Upper lobe of right lung (tissue), 1 donor: ENCODE results near the gene WFDC12. TPM values are rescaled to one million over a fixed set of nuclear protein-coding genes. Genes with fewer than 3 reads are reported as not detected.

Source experiments
- ATAC-seq: fragments of 200-7000 bp; cut with Tn5 transposase; one replicate; pipeline ENCODE4 v1.9.1; 2020; ENCODE audit warnings: mild to moderate bottlenecking, moderate library complexity
- DNase-seq: peaks from one replicate; pipeline ENCODE4 v3.0.0-alpha.2; 2020
- H3K27ac ChIP-seq: fragments of 200-600 bp; one replicate; pipeline ENCODE4 v1.8.0; 2022
- H3K27me3 ChIP-seq: fragments of 200-600 bp; one replicate; pipeline ENCODE4 v1.8.0; 2022; ENCODE audit warnings: mild to moderate bottlenecking
- H3K36me3 ChIP-seq: fragments of 200-600 bp; one replicate; pipeline ENCODE4 v1.8.0; 2022
- H3K4me1 ChIP-seq: fragments of 200-600 bp; one replicate; pipeline ENCODE4 v1.8.0; 2022
- H3K4me3 ChIP-seq: fragments of 200-600 bp; one replicate; pipeline ENCODE4 v1.8.0; 2022; ENCODE audit warnings: mild to moderate bottlenecking
- H3K9me3 ChIP-seq: fragments of 200-600 bp; one replicate; pipeline ENCODE4 v1.8.0; 2022
- intact Hi-C: fragments of 100-400 bp; cut with DNase I; formaldehyde crosslinking; loops from one replicate; pipeline ENCODE4 v1.11.0; 2022
- total RNA-seq: library from RNA; stranded (reverse); fragmentation: NEBNext Ultra II Directional; extraction: Animal tissue kit (Norgen Biotek cat#: 25700); gene quantifications from one replicate; pipeline ENCODE4 v1.2.1, GENCODE V29; 2021
- TF ChIP-seq, protein P1 (sequence below): fragments of 200-600 bp; IDR thresholded peaks from one replicate; pipeline ENCODE4 v1.8.0; 2022; ENCODE audit warnings: antibody characterized with exemption
- donor health status: DM: no; HTN: yes; CAD: no; lungs with severe emphysema.

WFDC12 gene
- total RNA-seq, 1 donor from 2014 or later: 1.8 TPM

DNA sequence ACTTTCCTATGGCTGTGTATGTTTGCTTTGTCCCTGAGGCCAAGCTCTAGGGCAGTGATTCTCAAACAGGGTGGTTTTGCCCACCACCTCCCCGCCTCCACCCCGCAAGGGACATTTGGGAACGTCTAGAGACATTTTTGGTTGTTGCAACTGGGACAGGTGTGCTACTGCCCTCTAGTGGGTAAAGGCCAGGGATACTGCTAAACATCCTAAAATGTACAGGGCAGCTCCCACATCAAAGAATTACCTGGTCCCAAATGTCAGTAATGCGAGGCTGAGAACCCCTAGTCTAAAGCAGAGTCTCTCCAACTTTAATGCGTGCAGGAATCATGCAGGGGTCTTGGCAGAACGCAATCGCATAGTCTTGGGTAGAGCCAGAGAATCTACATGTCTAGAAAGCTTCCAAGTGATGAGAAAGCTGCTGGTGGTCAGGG, 28.4 kb downstream of the WFDC12 start:
- TF ChIP-seq, protein P1, sequence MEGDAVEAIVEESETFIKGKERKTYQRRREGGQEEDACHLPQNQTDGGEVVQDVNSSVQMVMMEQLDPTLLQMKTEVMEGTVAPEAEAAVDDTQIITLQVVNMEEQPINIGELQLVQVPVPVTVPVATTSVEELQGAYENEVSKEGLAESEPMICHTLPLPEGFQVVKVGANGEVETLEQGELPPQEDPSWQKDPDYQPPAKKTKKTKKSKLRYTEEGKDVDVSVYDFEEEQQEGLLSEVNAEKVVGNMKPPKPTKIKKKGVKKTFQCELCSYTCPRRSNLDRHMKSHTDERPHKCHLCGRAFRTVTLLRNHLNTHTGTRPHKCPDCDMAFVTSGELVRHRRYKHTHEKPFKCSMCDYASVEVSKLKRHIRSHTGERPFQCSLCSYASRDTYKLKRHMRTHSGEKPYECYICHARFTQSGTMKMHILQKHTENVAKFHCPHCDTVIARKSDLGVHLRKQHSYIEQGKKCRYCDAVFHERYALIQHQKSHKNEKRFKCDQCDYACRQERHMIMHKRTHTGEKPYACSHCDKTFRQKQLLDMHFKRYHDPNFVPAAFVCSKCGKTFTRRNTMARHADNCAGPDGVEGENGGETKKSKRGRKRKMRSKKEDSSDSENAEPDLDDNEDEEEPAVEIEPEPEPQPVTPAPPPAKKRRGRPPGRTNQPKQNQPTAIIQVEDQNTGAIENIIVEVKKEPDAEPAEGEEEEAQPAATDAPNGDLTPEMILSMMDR: peak; percentile 78
- ATAC-seq (peak; percentile 78), DNase-seq (no peak)
- intact Hi-C loops: loop anchor here (10.0 kb wide), 1 partner anchor 51 kb away; no protein-coding TSS in a partner anchor
- Histone ChIP-seq H3K36me3 (no peaks in the 10 kb centered on the region), H3K4me3 (no peak overlapping the region), H3K27ac (no peak overlapping the region), H3K4me1 (peaks cover 12% of the 10 kb centered on the region), H3K27me3 (peaks cover 43% of the 10 kb centered on the region), H3K9me3 (no peaks in the 10 kb centered on the region)

DNA sequence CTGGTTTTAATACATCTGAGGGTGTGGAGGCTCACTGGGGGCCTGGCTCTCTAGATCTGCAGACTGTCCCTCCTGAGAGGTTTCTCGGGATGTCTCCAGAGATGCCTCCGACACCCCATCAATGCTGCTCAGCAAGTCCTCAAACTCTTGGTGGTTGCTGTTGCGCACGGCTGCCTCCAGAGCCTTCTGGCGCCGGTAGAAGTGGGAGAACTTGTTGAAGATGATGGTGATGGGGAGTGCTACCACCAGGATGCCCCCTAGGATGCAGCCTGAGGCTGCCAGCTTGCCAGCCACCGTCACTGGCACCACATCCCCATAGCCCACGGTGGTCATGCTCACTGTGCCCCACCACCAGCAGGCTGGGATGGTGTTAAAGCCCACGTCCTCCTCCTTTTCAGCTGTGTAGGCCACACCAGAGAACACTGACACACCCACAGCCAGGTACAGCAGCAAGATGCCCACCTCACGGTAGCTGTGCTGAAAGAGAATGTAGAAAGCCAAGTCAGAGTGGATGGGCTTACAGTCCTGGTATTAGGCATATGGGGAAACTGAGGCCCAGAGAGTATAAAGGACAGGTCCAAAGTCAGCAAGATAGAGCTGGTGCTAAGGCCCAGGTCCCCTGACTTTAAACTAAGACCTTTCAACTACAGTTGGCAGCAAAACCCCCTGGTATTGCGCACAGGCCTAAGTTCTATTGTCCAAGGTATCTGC, 29.2 kb downstream of the WFDC12 start:
- no peak overlapping the region for H3K27ac ChIP-seq
- H3K4me3 ChIP-seq: no peak overlapping the region
- TF ChIP-seq, protein P1: no peak
- peaks cover 12% of the 10 kb centered on the region for H3K4me1 ChIP-seq
- DNase-seq: no peak
- ATAC-seq: no peak
- no peaks in the 10 kb centered on the region for H3K36me3 ChIP-seq
- peaks cover 37% of the 10 kb centered on the region for H3K27me3 ChIP-seq
- H3K9me3 ChIP-seq: no peaks in the 10 kb centered on the region
- intact Hi-C loops: loop anchor here (10.0 kb wide), 1 partner anchor 50 kb away; no protein-coding TSS in a partner anchor

DNA sequence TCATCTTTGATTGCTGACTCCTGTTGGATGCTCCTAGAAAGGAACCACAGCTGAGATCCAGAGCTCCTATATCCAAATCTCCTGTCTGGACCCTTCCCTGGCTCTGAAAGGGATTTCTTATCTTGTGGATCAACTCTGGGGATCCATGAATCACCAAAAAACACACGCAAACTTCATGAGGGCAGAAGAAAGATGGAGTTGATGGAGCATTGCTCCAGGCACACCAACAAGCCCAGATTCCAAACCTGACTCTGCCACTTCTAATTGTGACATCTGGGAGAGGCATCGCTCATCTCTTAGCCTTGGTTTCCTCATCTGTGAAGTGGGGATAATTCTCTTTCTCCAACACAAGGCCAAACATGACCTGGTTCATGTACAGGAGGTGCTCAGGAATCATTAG, 30.1 kb downstream of the WFDC12 start:
- TF ChIP-seq, protein P1: no peak
- ATAC-seq: no peak
- Histone ChIP-seq H3K36me3 (no peaks in the 10 kb centered on the region), H3K4me3 (no peak overlapping the region), H3K9me3 (no peaks in the 10 kb centered on the region), H3K27me3 (peaks cover 31% of the 10 kb centered on the region), H3K4me1 (peaks cover 12% of the 10 kb centered on the region), H3K27ac (no peak overlapping the region)
- no peak for DNase-seq
- intact Hi-C loops: loop anchor here (10.0 kb wide), 1 partner anchor 49 kb away; no protein-coding TSS in a partner anchor

DNA sequence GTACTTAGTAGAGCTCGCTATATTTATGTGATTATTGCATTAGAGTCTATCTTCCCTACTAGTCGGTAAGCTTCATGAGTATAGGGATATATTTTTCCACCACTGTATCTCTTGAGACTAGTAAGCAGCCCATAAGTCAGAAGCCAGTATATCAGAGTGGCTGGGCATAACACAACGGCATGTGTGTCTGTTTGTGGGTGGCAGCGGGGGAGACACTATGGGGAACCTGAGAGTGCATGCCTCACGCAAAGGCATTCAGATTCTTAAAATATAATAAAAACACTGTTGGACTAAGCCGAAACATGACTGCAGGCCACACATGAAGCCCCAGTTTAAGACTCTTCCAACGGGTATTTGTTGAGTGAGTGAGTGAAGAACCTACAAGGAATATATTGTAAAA, 31.4 kb downstream of the WFDC12 start:
- H3K36me3 ChIP-seq: no peaks in the 10 kb centered on the region
- peaks cover 10% of the 10 kb centered on the region for H3K4me1 ChIP-seq
- DNase-seq (no peak), ATAC-seq (no peak)
- peaks cover 20% of the 10 kb centered on the region for H3K27me3 ChIP-seq
- TF ChIP-seq, protein P1: no peak
- no peak overlapping the region for H3K27ac ChIP-seq
- no peaks in the 10 kb centered on the region for H3K9me3 ChIP-seq
- no peak overlapping the region for H3K4me3 ChIP-seq
- intact Hi-C loops: loop anchor here (10.0 kb wide), 1 partner anchor 48 kb away; no protein-coding TSS in a partner anchor

DNA sequence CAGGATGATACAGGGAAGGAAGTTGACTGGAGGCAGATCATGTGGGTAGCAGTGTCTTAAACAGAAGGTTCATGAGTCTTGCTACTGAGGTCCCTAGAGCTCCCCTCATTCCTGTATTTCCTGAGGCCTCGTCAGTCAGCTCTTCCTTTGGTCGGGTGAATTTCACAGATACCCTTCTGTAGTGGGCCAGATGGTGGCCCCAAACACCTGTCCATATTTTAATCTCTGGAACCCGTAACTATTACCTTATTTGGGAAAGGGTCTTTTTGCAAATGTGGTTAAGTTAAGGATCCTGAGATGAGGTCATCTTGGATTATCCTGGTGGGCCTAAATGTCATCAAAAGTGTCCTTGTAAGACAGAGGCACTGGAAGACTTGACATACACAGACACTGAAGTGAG, 32.9 kb downstream of the WFDC12 start:
- Histone ChIP-seq H3K27ac (no peak overlapping the region), H3K36me3 (no peaks in the 10 kb centered on the region), H3K9me3 (no peaks in the 10 kb centered on the region), H3K4me1 (peaks cover 9% of the 10 kb centered on the region), H3K4me3 (no peak overlapping the region), H3K27me3 (peaks cover 5% of the 10 kb centered on the region)
- DNase-seq (no peak), ATAC-seq (no peak)
- TF ChIP-seq, protein P1: no peak
- intact Hi-C loops: loop anchor here (10.0 kb wide), 1 partner anchor 47 kb away; no protein-coding TSS in a partner anchor
